Stimulated activated naive B cell treated with anti-CD40 and anti-IgM and Interleukin-4, amounts not matched to agents 10 μg/mL and 1 μg/mL and 100 μg/mL, for 72 hours (primary cell): Measurements from ENCODE around the gene PIK3C2G.

Source experiments
- ATAC-seq, 2 donors: fragments of 150-1000 bp; cut with Tn5 transposase; replicated peaks; 2 replicates each; pipeline ENCODE4 v1.10.0; 2021; ENCODE audit warnings: moderate library complexity in 1 of 2
- DNase-seq: peaks from one replicate; pipeline ENCODE4 v3.0.0; 2021
- H3K27ac Mint-ChIP-seq: one replicate; pipeline ENCODE4 v1.8.0; 2022; ENCODE audit warnings: mild to moderate bottlenecking, mixed read lengths
- H3K27me3 Mint-ChIP-seq, 2 donors: one replicate each; pipeline ENCODE4 v1.8.0; 2022; ENCODE audit warnings: mixed read lengths in 2 of 2
- H3K36me3 Mint-ChIP-seq, 2 donors: one replicate each; pipeline ENCODE4 v1.8.0; 2022; ENCODE audit warnings: mixed read lengths in 2 of 2, mild to moderate bottlenecking in 1 of 2
- H3K4me1 Mint-ChIP-seq, 2 donors: one replicate each; pipeline ENCODE4 v1.8.0; 2022; ENCODE audit warnings: mixed read lengths in 2 of 2, mild to moderate bottlenecking in 1 of 2
- H3K4me3 Mint-ChIP-seq, 2 donors: one replicate each; pipeline ENCODE4 v1.8.0; 2022; ENCODE audit warnings: mild to moderate bottlenecking in 2 of 2, mixed read lengths in 2 of 2, moderate library complexity in 1 of 2
- H3K9me3 Mint-ChIP-seq, 2 donors: one replicate each; pipeline ENCODE4 v1.8.0; 2022; ENCODE audit warnings: mixed read lengths in 2 of 2, mild to moderate bottlenecking in 1 of 2

PIK3C2G gene

GRCh38 chr12:18391151-18391550 is 129.8 kb downstream of the PIK3C2G start:
- DNase-seq (no peak), ATAC-seq (no peak)
- Mint-ChIP-seq H3K27me3 (no peaks in the 10 kb centered on the region), H3K27ac (no peak overlapping the region), H3K9me3 (peaks cover 4% of the 10 kb centered on the region in 2 donors), H3K4me1 (no peaks in the 10 kb centered on the region), H3K4me3 (no peak overlapping the region), H3K36me3 (no peaks in the 10 kb centered on the region)

GRCh38 chr12:18394742-18395141 is 133.4 kb downstream of the PIK3C2G start:
- H3K27ac Mint-ChIP-seq: no peak overlapping the region
- ATAC-seq: no peak
- H3K27me3 Mint-ChIP-seq: no peaks in the 10 kb centered on the region
- no peaks in the 10 kb centered on the region for H3K4me1 Mint-ChIP-seq
- peaks cover 0 to 3% of the 10 kb centered on the region in 2 donors for H3K9me3 Mint-ChIP-seq
- H3K36me3 Mint-ChIP-seq: no peaks in the 10 kb centered on the region
- DNase-seq: no peak
- H3K4me3 Mint-ChIP-seq: no peak overlapping the region

GRCh38 chr12:18400186-18400585 is 138.9 kb downstream of the PIK3C2G start:
- Mint-ChIP-seq H3K4me1 (no peaks in the 10 kb centered on the region), H3K4me3 (no peak overlapping the region)
- no peak for DNase-seq

GRCh38 chr12:18402872-18403611 is 141.7 kb downstream of the PIK3C2G start:
- no peak overlapping the region for H3K4me3 Mint-ChIP-seq
- H3K4me1 Mint-ChIP-seq: no peaks in the 10 kb centered on the region
- no peak for ATAC-seq
- H3K36me3 Mint-ChIP-seq: no peaks in the 10 kb centered on the region
- no peak for DNase-seq
- H3K27me3 Mint-ChIP-seq: no peaks in the 10 kb centered on the region
- H3K27ac Mint-ChIP-seq: no peak overlapping the region
- H3K9me3 Mint-ChIP-seq: peaks cover 2 to 9% of the 10 kb centered on the region in 2 donors

More at GRCh38 chr12:18400186-18400585, 138.9 kb downstream of the PIK3C2G start:
- H3K27ac Mint-ChIP-seq: no peak overlapping the region
- no peaks in the 10 kb centered on the region for H3K27me3 Mint-ChIP-seq
- ATAC-seq: no peak
- H3K9me3 Mint-ChIP-seq: peaks cover 1 to 7% of the 10 kb centered on the region in 2 donors
- no peaks in the 10 kb centered on the region for H3K36me3 Mint-ChIP-seq

- no peak for DNase-seq
- Mint-ChIP-seq H3K27ac (no peak overlapping the region), H3K9me3 (peaks cover 4 to 5% of the 10 kb centered on the region in 2 donors), H3K27me3 (no peaks in the 10 kb centered on the region), H3K4me1 (no peaks in the 10 kb centered on the region), H3K4me3 (no peak overlapping the region), H3K36me3 (no peaks in the 10 kb centered on the region)
- ATAC-seq: no peak
These were observed 150.1 kb downstream of the PIK3C2G start for GRCh38 chr12:18411453-18411852.

GRCh38 chr12:18414671-18415070 is 153.4 kb downstream of the PIK3C2G start:
- H3K4me3 Mint-ChIP-seq: no peak overlapping the region
- no peaks in the 10 kb centered on the region for H3K4me1 Mint-ChIP-seq
- ATAC-seq (no peak), DNase-seq (no peak)
- H3K9me3 Mint-ChIP-seq: peaks cover under 1% of the 10 kb centered on the region in 2 donors
- H3K27me3 Mint-ChIP-seq: no peaks in the 10 kb centered on the region
- no peaks in the 10 kb centered on the region for H3K36me3 Mint-ChIP-seq
- no peak overlapping the region for H3K27ac Mint-ChIP-seq

GRCh38 chr12:18415227-18415626 is 153.9 kb downstream of the PIK3C2G start:
- H3K36me3 Mint-ChIP-seq: no peaks in the 10 kb centered on the region
- no peak overlapping the region for H3K4me3 Mint-ChIP-seq
- H3K4me1 Mint-ChIP-seq: no peaks in the 10 kb centered on the region
- DNase-seq (no peak), ATAC-seq (no peak)
- no peak overlapping the region for H3K27ac Mint-ChIP-seq
- H3K27me3 Mint-ChIP-seq: no peaks in the 10 kb centered on the region
- H3K9me3 Mint-ChIP-seq: no peaks in the 10 kb centered on the region

GRCh38 chr12:18416412-18416811 is 155.1 kb downstream of the PIK3C2G start:
- Mint-ChIP-seq H3K36me3 (no peaks in the 10 kb centered on the region), H3K27me3 (no peaks in the 10 kb centered on the region), H3K27ac (no peak overlapping the region), H3K4me3 (no peak overlapping the region), H3K9me3 (no peaks in the 10 kb centered on the region), H3K4me1 (no peaks in the 10 kb centered on the region)
- no peak for DNase-seq
- ATAC-seq: no peak

- Mint-ChIP-seq H3K27ac (no peak overlapping the region), H3K4me3 (no peak overlapping the region), H3K36me3 (no peaks in the 10 kb centered on the region), H3K4me1 (no peaks in the 10 kb centered on the region), H3K27me3 (no peaks in the 10 kb centered on the region), H3K9me3 (no peaks in the 10 kb centered on the region)
- DNase-seq (no peak), ATAC-seq (no peak)
These were observed 158.0 kb downstream of the PIK3C2G start for GRCh38 chr12:18419311-18419710.

GRCh38 chr12:18421867-18422266 is 160.5 kb downstream of the PIK3C2G start:
- Mint-ChIP-seq H3K36me3 (no peaks in the 10 kb centered on the region), H3K9me3 (no peaks in the 10 kb centered on the region), H3K4me3 (no peak overlapping the region), H3K4me1 (no peaks in the 10 kb centered on the region), H3K27me3 (no peaks in the 10 kb centered on the region), H3K27ac (no peak overlapping the region)
- ATAC-seq: no peak
- DNase-seq: no peak

GRCh38 chr12:18422871-18423270 is 161.6 kb downstream of the PIK3C2G start:
- Mint-ChIP-seq H3K4me1 (no peaks in the 10 kb centered on the region), H3K36me3 (no peaks in the 10 kb centered on the region), H3K27ac (no peak overlapping the region), H3K27me3 (no peaks in the 10 kb centered on the region), H3K4me3 (no peak overlapping the region), H3K9me3 (no peaks in the 10 kb centered on the region)
- no peak for DNase-seq
- no peak for ATAC-seq

GRCh38 chr12:18424857-18425256 is 163.5 kb downstream of the PIK3C2G start:
- ATAC-seq (no peak), DNase-seq (no peak)
- no peaks in the 10 kb centered on the region for H3K36me3 Mint-ChIP-seq
- H3K27ac Mint-ChIP-seq: no peak overlapping the region
- no peak overlapping the region for H3K4me3 Mint-ChIP-seq
- H3K9me3 Mint-ChIP-seq: no peaks in the 10 kb centered on the region
- no peaks in the 10 kb centered on the region for H3K4me1 Mint-ChIP-seq
- H3K27me3 Mint-ChIP-seq: no peaks in the 10 kb centered on the region

GRCh38 chr12:18427520-18427919 is 166.2 kb downstream of the PIK3C2G start:
- ATAC-seq (no peak), DNase-seq (no peak)
- Mint-ChIP-seq H3K36me3 (no peaks in the 10 kb centered on the region), H3K27me3 (no peaks in the 10 kb centered on the region), H3K27ac (no peak overlapping the region), H3K4me3 (no peak overlapping the region), H3K4me1 (no peaks in the 10 kb centered on the region), H3K9me3 (no peaks in the 10 kb centered on the region)

- Mint-ChIP-seq H3K4me3 (no peak overlapping the region), H3K36me3 (no peaks in the 10 kb centered on the region), H3K4me1 (no peaks in the 10 kb centered on the region), H3K27ac (no peak overlapping the region), H3K9me3 (no peaks in the 10 kb centered on the region), H3K27me3 (no peaks in the 10 kb centered on the region)
- no peak for ATAC-seq
- DNase-seq: no peak
These were observed 167.1 kb downstream of the PIK3C2G start for GRCh38 chr12:18428416-18428815.

GRCh38 chr12:18429366-18429765 is 168.0 kb downstream of the PIK3C2G start:
- no peak for ATAC-seq
- Mint-ChIP-seq H3K4me1 (no peaks in the 10 kb centered on the region), H3K36me3 (no peaks in the 10 kb centered on the region), H3K27ac (no peak overlapping the region), H3K4me3 (no peak overlapping the region), H3K27me3 (no peaks in the 10 kb centered on the region), H3K9me3 (no peaks in the 10 kb centered on the region)
- DNase-seq: no peak
